CD4-positive, alpha-beta T cell treated with Interleukin-15 for 4 hours (primary cell): Measurements from ENCODE around the gene AFDN.
"Not testable (repeated sequence)": the region's sequence is repeated elsewhere in the genome, so short reads cannot be mapped to it uniquely, and the experiment has no call there.

ENCODE experiments used
- DNase-seq: peaks from one replicate; pipeline ENCODE4 v3.0.0-alpha.2; 2020; ENCODE audit warnings: low spot score

Gene AFDN

GRCh38 chr6:168000198-168001028 lies 173.7 kb downstream of the AFDN start:
- DNase-seq: no peak

GRCh38 chr6:168001029-168001332 lies 174.3 kb downstream of the AFDN start:
- DNase-seq: no peak

- not testable (repeated sequence) for DNase-seq
These were observed 174.8 kb downstream of the AFDN start for GRCh38 chr6:168001514-168001913.

GRCh38 chr6:168002804-168003203 lies 176.1 kb downstream of the AFDN start:
- no peak for DNase-seq

- DNase-seq: no peak
These were observed 177.3 kb downstream of the AFDN start for GRCh38 chr6:168004023-168004422.

GRCh38 chr6:168004945-168005344 lies 178.2 kb downstream of the AFDN start:
- no peak for DNase-seq

GRCh38 chr6:168005796-168006195 lies 179.1 kb downstream of the AFDN start:
- no peak for DNase-seq

GRCh38 chr6:168007592-168008338 lies 181.1 kb downstream of the AFDN start:
- no peak for DNase-seq

- DNase-seq: no peak
These were observed 182.6 kb downstream of the AFDN start for GRCh38 chr6:168009331-168009730.

GRCh38 chr6:168011291-168011690 lies 184.6 kb downstream of the AFDN start:
- no peak for DNase-seq

GRCh38 chr6:168012431-168013249 lies 185.9 kb downstream of the AFDN start:
- DNase-seq: no peak

GRCh38 chr6:168013250-168013915 lies 186.7 kb downstream of the AFDN start:
- DNase-seq: no peak

- DNase-seq: no peak
These were observed 187.7 kb downstream of the AFDN start for GRCh38 chr6:168014428-168014827.

GRCh38 chr6:168015009-168015408 lies 188.3 kb downstream of the AFDN start:
- DNase-seq: no peak

- DNase-seq: no peak
These were observed 188.9 kb downstream of the AFDN start for GRCh38 chr6:168015482-168016175.

- DNase-seq: no peak
These were observed 189.5 kb downstream of the AFDN start for GRCh38 chr6:168016176-168016620.

GRCh38 chr6:168016721-168017525 lies 190.2 kb downstream of the AFDN start:
- DNase-seq: no peak

GRCh38 chr6:168017629-168018028 lies 190.9 kb downstream of the AFDN start:
- DNase-seq: no peak

GRCh38 chr6:168018664-168019063 lies 192.0 kb downstream of the AFDN start:
- DNase-seq: no peak

GRCh38 chr6:168020242-168020641 lies 193.5 kb downstream of the AFDN start:
- DNase-seq: no peak

- DNase-seq: no peak
These were observed 194.9 kb downstream of the AFDN start for GRCh38 chr6:168021581-168021980.
